ENCODE measurements around the gene SLC37A4. TPM values are rescaled to one million over a fixed set of nuclear protein-coding genes. Genes with fewer than 3 reads are reported as not detected.
"Not testable (repeated sequence)": the region's sequence is repeated elsewhere in the genome, so short reads cannot be mapped to it uniquely, and the experiment has no call there.

The SLC37A4 gene
- total RNA-seq, 1 experiment from 2014 or later, result 29.5 TPM

GRCh38 chr11:119017377-119017776 is 13.3 kb downstream of the SLC37A4 start:
- DNase-seq (ENCODE audit: low read depth), result not testable (repeated sequence)

- DNase-seq (ENCODE audit: low read depth), result no peak
Observed at GRCh38 chr11:119016216-119017009, 14.3 kb downstream of the SLC37A4 start.

- peak; percentile 18 for DNase-seq (ENCODE audit: low read depth)
Observed at GRCh38 chr11:119015054-119015611, 15.5 kb downstream of the SLC37A4 start.

- no peak for DNase-seq (ENCODE audit: low read depth)
Observed at GRCh38 chr11:119014209-119014924, 16.3 kb downstream of the SLC37A4 start.

- DNase-seq (ENCODE audit: low read depth), result no peak
Observed at GRCh38 chr11:119012629-119013170, 18.0 kb downstream of the SLC37A4 start.

- DNase-seq (ENCODE audit: low read depth), result no peak
Observed at GRCh38 chr11:119011476-119012053, 19.1 kb downstream of the SLC37A4 start.

- DNase-seq (ENCODE audit: low read depth), result no peak
Observed at GRCh38 chr11:119006656-119007055, 24.0 kb downstream of the SLC37A4 start.

GRCh38 chr11:119000906-119001305 is 29.8 kb downstream of the SLC37A4 start:
- peak; percentile 44 for DNase-seq (ENCODE audit: low read depth)

GRCh38 chr11:118998822-118999221 is 31.9 kb downstream of the SLC37A4 start:
- peak; percentile 93 for DNase-seq (ENCODE audit: low read depth)

- DNase-seq (ENCODE audit: low read depth), result no peak
Observed at GRCh38 chr11:118998388-118998717, 32.3 kb downstream of the SLC37A4 start.

- DNase-seq (ENCODE audit: low read depth), result peak; percentile 89
Observed at GRCh38 chr11:118997627-118998387, 32.9 kb downstream of the SLC37A4 start, which contains the start of gene CENATAC. TSS of gene CENATAC (plus strand) at chr11:118998138. CDS start at chr11:118998198, 60 bp downstream.

GRCh38 chr11:118996926-118997626 is 33.6 kb downstream of the SLC37A4 start:
- no peak for DNase-seq (ENCODE audit: low read depth)

- not testable (repeated sequence) for DNase-seq (ENCODE audit: low read depth)
Observed at GRCh38 chr11:118991486-118992038, 39.1 kb downstream of the SLC37A4 start.

- no peak for DNase-seq (ENCODE audit: low read depth)
Observed at GRCh38 chr11:118988280-118988679, 42.4 kb downstream of the SLC37A4 start.

- DNase-seq (ENCODE audit: low read depth), result no peak
Observed at GRCh38 chr11:118984825-118985224, 45.9 kb downstream of the SLC37A4 start.

GRCh38 chr11:118984337-118984736 is 46.3 kb downstream of the SLC37A4 start:
- not testable (repeated sequence) for DNase-seq (ENCODE audit: low read depth)

GRCh38 chr11:118980191-118980881 is 50.3 kb downstream of the SLC37A4 start:
- no peak for DNase-seq (ENCODE audit: low read depth)

GRCh38 chr11:118979434-118979833 is 51.2 kb downstream of the SLC37A4 start:
- DNase-seq (ENCODE audit: low read depth), result no peak
